Lower leg skin (tissue), 4 donors: ENCODE measurements around the gene COL13A1. TPM values are rescaled to one million over a fixed set of nuclear protein-coding genes. Genes with fewer than 3 reads are reported as not detected.

ENCODE experiments used
- DNase-seq, 2 donors: peaks; one replicate each; pipeline ENCODE4 v3.0.0-alpha.2; 2019; ENCODE audit warnings: low spot score in 2 of 2
- H3K4me3 ChIP-seq: fragments of 200-600 bp; sonication (generic); 2 replicates; pipeline ENCODE4 v1.5.1; 2017; ENCODE audit warnings: mild to moderate bottlenecking, low read depth; ENCODE audit not compliant: poor library complexity, severe bottlenecking
- CTCF ChIP-seq, 3 donors: fragments of 450-650 bp; IDR thresholded peaks; one replicate each; pipeline ENCODE4 v1.5.1; 2016; ENCODE audit warnings: antibody characterized with exemption in 3 of 3, mild to moderate bottlenecking in 3 of 3, moderate library complexity in 2 of 3
- POLR2A ChIP-seq, 2 donors: fragments of 450-650 bp; IDR thresholded peaks; one replicate each; pipeline ENCODE4 v1.6.1; 2016 to 2017; ENCODE audit warnings: antibody characterized with exemption in 2 of 2, mild to moderate bottlenecking in 1 of 2, moderate library complexity in 1 of 2
- WGBS, 2 donors: methylation state at CpG; one replicate each; pipeline ENCODE4 v1.1.5; 2018; 5-methylcytosine and 5-hydroxymethylcytosine counted together
- intact Hi-C: fragments of 100-400 bp; cut with DNase I; formaldehyde crosslinking; loops from one replicate; pipeline ENCODE4 v1.15.0; 2023; ENCODE audit warnings: low total_unique reads
- total RNA-seq, 4 donors: library from RNA; depleted of rRNA; stranded (reverse); fragments of >200 nt; gene quantifications; one replicate each; pipeline ENCODE4 v1.1.0, GENCODE V29; 2016

Gene COL13A1
- total RNA-seq, 4 donors from 2014 or later, result 0.93 to 2.3 (median 1.3) TPM

DNA sequence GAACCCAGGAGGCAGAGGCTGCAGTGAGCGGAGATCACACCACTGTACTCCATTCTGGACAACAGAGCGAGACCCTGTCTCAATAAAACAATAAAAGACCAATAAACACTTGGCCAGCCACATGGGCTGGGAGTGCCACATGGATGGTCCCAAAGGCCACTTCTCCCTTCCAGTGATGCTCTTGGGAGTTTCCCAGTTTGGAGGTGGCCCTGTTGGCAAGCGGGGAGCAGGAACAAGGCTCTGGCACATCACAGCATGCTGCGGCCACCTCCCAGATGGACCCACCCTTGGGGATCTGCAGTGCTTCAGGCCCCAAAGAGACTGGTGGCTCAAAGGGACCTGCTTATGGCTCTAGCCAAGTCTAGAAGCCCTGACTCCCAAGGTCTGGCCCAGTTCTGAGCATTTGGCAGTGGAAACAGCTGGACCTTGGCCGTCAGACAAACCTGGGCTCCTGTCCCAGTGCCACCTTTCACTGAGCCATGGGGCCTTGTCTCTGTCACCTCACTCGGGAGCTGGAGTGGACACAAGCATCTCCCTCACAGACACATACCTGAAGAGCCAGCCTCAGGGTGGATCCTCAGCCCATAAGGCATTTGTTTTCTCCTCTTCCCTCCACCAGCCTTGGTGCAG is 91.7 kb downstream of the COL13A1 start:
- intact Hi-C loops, result no loop called here
- DNase-seq, result no peak
- no peak overlapping the region for H3K4me3 ChIP-seq
- TF ChIP-seq CTCF (IDR thresholded peaks at IDR 0.05) (no peak), POLR2A (IDR thresholded peaks at IDR 0.05) (no peak)
- WGBS, 2 donors, result 80 to 89% methylated on average over 5 to 6 of the region's 6 CpGs

DNA sequence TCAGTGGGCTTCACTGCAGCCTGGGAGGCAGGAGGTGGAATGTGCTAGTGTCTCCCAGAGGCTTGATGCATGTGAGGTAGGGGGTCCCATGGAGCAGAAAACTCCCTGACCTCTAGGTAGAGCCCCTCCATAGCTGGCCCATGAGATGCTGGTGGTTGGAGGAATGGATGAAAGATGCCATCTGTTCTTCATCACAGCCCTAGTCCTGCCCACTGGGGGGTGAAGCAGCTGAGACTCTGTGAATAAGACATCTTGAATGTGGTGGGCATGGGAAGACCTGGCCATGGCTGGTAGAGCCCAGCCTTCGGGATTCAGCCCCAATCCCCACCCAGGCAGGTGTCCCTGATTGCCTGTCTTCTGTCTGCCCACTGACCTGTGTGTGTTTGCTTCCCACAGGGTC is 92.5 kb downstream of the COL13A1 start:
- no peak for TF ChIP-seq CTCF (IDR thresholded peaks at IDR 0.05)
- TF ChIP-seq POLR2A (IDR thresholded peaks at IDR 0.05), result no peak
- WGBS, 2 donors, result 73 to 100% methylated on average over 1 of the region's 1 CpG
- no peak for DNase-seq
- intact Hi-C loops, result no loop called here
- H3K4me3 ChIP-seq, result no peak overlapping the region

DNA sequence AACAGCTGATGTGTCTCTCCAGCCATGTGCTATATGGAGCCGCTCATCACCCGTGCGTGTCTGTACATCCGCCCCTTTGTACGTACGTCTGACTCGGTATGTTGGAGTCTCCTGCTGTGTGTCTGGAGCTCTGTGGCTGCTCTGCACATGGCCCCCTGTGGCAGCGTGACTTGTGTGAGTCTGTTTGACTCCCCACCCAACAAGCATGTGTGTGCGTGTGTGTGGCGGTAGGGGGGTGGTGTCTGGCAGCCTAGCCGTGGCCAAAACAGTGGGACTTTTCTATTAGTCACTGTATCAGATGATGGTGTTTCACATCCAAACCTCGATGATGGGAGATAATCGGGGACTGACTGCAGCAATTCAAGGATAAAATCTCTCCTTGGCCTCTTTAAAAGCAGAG is 94.1 kb downstream of the COL13A1 start:
- WGBS, 2 donors, result 14 to 29% methylated on average over 13 of the region's 13 CpGs

GRCh38 chr10:69896606-69897231 is 95.0 kb downstream of the COL13A1 start:
- 83 to 84% methylated on average over 12 of the region's 12 CpGs for WGBS, 2 donors
- no peak for DNase-seq
- H3K4me3 ChIP-seq, result no peak overlapping the region
- TF ChIP-seq CTCF (IDR thresholded peaks at IDR 0.05), result no peak
- no peak for TF ChIP-seq POLR2A (IDR thresholded peaks at IDR 0.05)
- intact Hi-C loops, result no loop called here

More for the DNA sequence above, 94.1 kb downstream of the COL13A1 start:
- intact Hi-C loops, result no loop called here
- DNase-seq, result peak; percentile 77 to 94
- no peak overlapping the region for H3K4me3 ChIP-seq
- TF ChIP-seq CTCF (IDR thresholded peaks at IDR 0.05), result no peak

- 83 to 90% methylated on average over 7 to 9 of the region's 9 CpGs for WGBS, 2 donors
- intact Hi-C loops, result no loop called here
- TF ChIP-seq POLR2A (IDR thresholded peaks at IDR 0.05) (no peak), CTCF (IDR thresholded peaks at IDR 0.05) (no peak)
- no peak for DNase-seq
- H3K4me3 ChIP-seq, result no peak overlapping the region
Observed at GRCh38 chr10:69897432-69897831, 95.7 kb downstream of the COL13A1 start.
